HCT116 (cell line): ENCODE measurements around the gene HIPK2. TPM values are rescaled to one million over a fixed set of nuclear protein-coding genes. Genes with fewer than 3 reads are reported as not detected.

ENCODE experiments used
- ATAC-seq: fragments of 200-7000 bp; cut with Tn5 transposase; 2 replicates; pipeline ENCODE4 v1.9.1; 2020; ENCODE audit warnings: mild to moderate bottlenecking, moderate library complexity
- BruUV-seq: library from RNA; stranded (reverse); fragments of 400-500 nt; replicated peaks from 2 replicates; lab custom pipeline; 2021; lab: Mats Ljungman, UMichigan
- CTCF ChIA-PET: fragments of 300-600 bp; sonication (Branson Sonifier 250); formaldehyde crosslinking; loops from one replicate; lab custom pipeline; 2021; ENCODE audit warnings: antibody characterized with exemption; lab: Charles Lee
- POLR2A ChIA-PET: fragments of 300-600, 350-600 bp; sonication (Branson Sonifier 250); formaldehyde crosslinking; loops from one replicate; lab custom pipeline; 2021; ENCODE audit warnings: antibody characterized with exemption; lab: Charles Lee
- RAD21 ChIA-PET, 2 experiments: fragments of 300-600 bp; sonication (Branson Sonifier 250); formaldehyde crosslinking; loops; one replicate each; lab custom pipeline; 2023; ENCODE audit warnings: low total read pairs in 2 of 2; ENCODE audit not compliant: uncharacterized antibody in 2 of 2, unreplicated experiment in 2 of 2, low non-redundant PET in 1 of 2; lab: Charles Lee
- DNase-seq: peaks from one replicate; pipeline ENCODE4 v3.0.0-alpha.2; 2010; ENCODE audit warnings: low read depth, low spot score
- H2AFZ ChIP-seq: fragments of 200-600 bp; shearing (Covaris generic), sonication (generic); 2 replicates; pipeline ENCODE4 v1.6.1; 2017; ENCODE audit warnings: low read depth, mixed run types, mixed read lengths, antibody characterized with exemption, low read length; ENCODE audit not compliant: poor library complexity, severe bottlenecking
- H3K27ac ChIP-seq: 2 replicates; pipeline ENCODE4 v1.5.1; 2012; ENCODE audit warnings: low read depth, low read length
- H3K27me3 ChIP-seq: fragments of 200-600 bp; sonication (generic); 2 replicates; pipeline ENCODE4 v1.6.1; 2016; ENCODE audit warnings: mixed run types, low read length, mixed read lengths; ENCODE audit not compliant: insufficient read depth
- H3K36me3 ChIP-seq, 2 experiments: fragments of 200-500 bp in 1 of 2; fragments of 200-600 bp in 1 of 2; sonication (Bioruptor generic) in 1 of 2; sonication (generic) in 1 of 2; 2 replicates each; pipeline versions ENCODE4 v1.5.1 to v1.6.1; 2014 to 2016; ENCODE audit warnings: low read length in 2 of 2, inconsistent platforms in 1 of 2, mixed read lengths in 1 of 2, mixed run types in 1 of 2; ENCODE audit not compliant: insufficient read depth in 2 of 2, control insufficient read depth in 1 of 2
- H3K4me1 ChIP-seq, 2 experiments: fragments of 200-600 bp in 1 of 2; sonication (generic) in 1 of 2; 2 replicates each; pipeline versions ENCODE4 v1.5.1 to v1.6.1; 2012 to 2017; ENCODE audit warnings: low read length in 2 of 2, inconsistent platforms in 1 of 2, mild to moderate bottlenecking in 1 of 2, mixed read lengths in 1 of 2, mixed run types in 1 of 2, moderate library complexity in 1 of 2; ENCODE audit not compliant: insufficient read depth in 2 of 2, control insufficient read depth in 1 of 2
- H3K4me2 ChIP-seq: fragments of 200-600 bp; sonication (generic); 2 replicates; pipeline ENCODE4 v1.6.1; 2017; ENCODE audit warnings: mixed run types, low read length, mixed read lengths
- H3K4me3 ChIP-seq, 2 experiments: fragments of 200-600 bp in 1 of 2; sonication (generic) in 1 of 2; replicated peaks in 1 of 2; 2 replicates each; pipeline ENCODE4 v1.5.1; 2011 to 2016; ENCODE audit warnings: low read length in 2 of 2, control low read depth in 1 of 2, low read depth in 1 of 2, mild to moderate bottlenecking in 1 of 2, mixed read lengths in 1 of 2, mixed run types in 1 of 2
- H3K79me2 ChIP-seq: fragments of 200-600 bp; sonication (generic); 2 replicates; pipeline ENCODE4 v1.6.1; 2017; ENCODE audit warnings: mild to moderate bottlenecking, mixed run types, low read length, moderate library complexity, mixed read lengths; ENCODE audit not compliant: insufficient read depth
- H3K9ac ChIP-seq: fragments of 200-600 bp; sonication (generic); 2 replicates; pipeline ENCODE4 v1.6.1; 2016; ENCODE audit warnings: low read length, mixed read lengths
- H3K9me2 ChIP-seq: fragments of 200-600 bp; sonication (generic), shearing (Covaris generic); 2 replicates; pipeline ENCODE4 v1.6.1; 2017; ENCODE audit warnings: mixed run types, mild to moderate bottlenecking, moderate library complexity; ENCODE audit not compliant: insufficient read depth
- H3K9me3 ChIP-seq, 2 experiments: fragments of 200-500 bp in 1 of 2; fragments of 200-600 bp in 1 of 2; sonication (Bioruptor generic) in 1 of 2; sonication (generic) in 1 of 2; 2 replicates each; pipeline ENCODE4 v1.6.1; 2014 to 2017; ENCODE audit warnings: low read length in 2 of 2, mixed read lengths in 2 of 2, inconsistent platforms in 1 of 2, low read depth in 1 of 2, mild to moderate bottlenecking in 1 of 2, mixed run types in 1 of 2, moderate library complexity in 1 of 2; ENCODE audit not compliant: control insufficient read depth in 1 of 2, insufficient read depth in 1 of 2
- H4K20me1 ChIP-seq: fragments of 200-600 bp; sonication (generic), shearing (Covaris generic); 2 replicates; pipeline ENCODE4 v1.6.1; 2017; ENCODE audit warnings: mixed run types, mild to moderate bottlenecking, moderate library complexity; ENCODE audit not compliant: insufficient read depth
- POLR2A ChIP-seq: IDR thresholded peaks from 2 replicates; pipeline ENCODE4 v1.7.0; 2011; ENCODE audit warnings: borderline replicate concordance; ENCODE audit not compliant: insufficient read depth, insufficient read length; ENCODE audit errors: extremely low read depth
- TCF7L2 ChIP-seq: IDR thresholded peaks from 2 replicates; pipeline ENCODE4 v1.7.0; 2011; ENCODE audit warnings: borderline replicate concordance, inconsistent platforms; ENCODE audit not compliant: insufficient read depth, insufficient read length; ENCODE audit errors: extremely low read depth
- intact Hi-C: fragments of 100-400 bp; cut with micrococcal nuclease; formaldehyde crosslinking; loops from 2 replicates; pipeline ENCODE4 v1.10.0; 2022
- total RNA-seq: library from RNA; stranded (reverse); gene quantifications from one replicate; pipeline ENCODE4 v1.2.1, GENCODE V29; 2021; ENCODE audit not compliant: unreplicated experiment
- TF ChIP-seq, protein P1 (sequence below): IDR thresholded peaks from 2 replicates; pipeline ENCODE4 v1.6.1; 2011; ENCODE audit warnings: mild to moderate bottlenecking, low read length, moderate library complexity; ENCODE audit not compliant: insufficient replicate concordance; ENCODE audit errors: extremely low read depth

The HIPK2 gene
- total RNA-seq, 1 experiment from 2014 or later, result 49.5 TPM

DNA sequence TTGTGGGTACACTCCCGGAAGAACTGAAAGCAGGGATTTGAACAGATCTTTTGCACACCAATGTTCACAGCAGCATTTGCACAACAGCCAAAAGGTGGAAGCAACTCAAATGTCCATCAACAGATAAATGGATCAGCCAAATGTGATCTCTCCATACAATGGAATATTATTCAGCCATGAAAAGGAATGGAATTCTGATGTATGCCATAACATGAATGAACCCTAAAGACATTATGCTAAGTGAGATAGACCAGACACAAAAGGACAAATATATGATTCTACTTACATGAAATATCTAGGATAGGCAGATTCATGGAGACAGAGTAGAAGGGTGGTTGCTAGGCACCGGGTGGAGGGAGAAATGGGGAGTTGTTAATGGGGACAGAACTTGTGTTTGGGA, 217.6 kb downstream of the HIPK2 start:
- Histone ChIP-seq H3K4me3 (no peak overlapping the region), H3K9me2 (no peaks in the 10 kb centered on the region), H3K4me1 (no peaks in the 10 kb centered on the region), H3K27me3 (no peaks in the 10 kb centered on the region), H3K4me2 (no peak overlapping the region), H4K20me1 (no peaks in the 10 kb centered on the region), H3K27ac (no peak overlapping the region), H3K9me3 (no peaks in the 10 kb centered on the region), H3K9ac (no peak overlapping the region), H3K79me2 (no peaks in the 10 kb centered on the region), H3K36me3 (no peaks in the 10 kb centered on the region), H2AFZ (no peak overlapping the region)
- POLR2A ChIA-PET, result no interaction called here
- no peak for TF ChIP-seq POLR2A
- TF ChIP-seq, protein P1, sequence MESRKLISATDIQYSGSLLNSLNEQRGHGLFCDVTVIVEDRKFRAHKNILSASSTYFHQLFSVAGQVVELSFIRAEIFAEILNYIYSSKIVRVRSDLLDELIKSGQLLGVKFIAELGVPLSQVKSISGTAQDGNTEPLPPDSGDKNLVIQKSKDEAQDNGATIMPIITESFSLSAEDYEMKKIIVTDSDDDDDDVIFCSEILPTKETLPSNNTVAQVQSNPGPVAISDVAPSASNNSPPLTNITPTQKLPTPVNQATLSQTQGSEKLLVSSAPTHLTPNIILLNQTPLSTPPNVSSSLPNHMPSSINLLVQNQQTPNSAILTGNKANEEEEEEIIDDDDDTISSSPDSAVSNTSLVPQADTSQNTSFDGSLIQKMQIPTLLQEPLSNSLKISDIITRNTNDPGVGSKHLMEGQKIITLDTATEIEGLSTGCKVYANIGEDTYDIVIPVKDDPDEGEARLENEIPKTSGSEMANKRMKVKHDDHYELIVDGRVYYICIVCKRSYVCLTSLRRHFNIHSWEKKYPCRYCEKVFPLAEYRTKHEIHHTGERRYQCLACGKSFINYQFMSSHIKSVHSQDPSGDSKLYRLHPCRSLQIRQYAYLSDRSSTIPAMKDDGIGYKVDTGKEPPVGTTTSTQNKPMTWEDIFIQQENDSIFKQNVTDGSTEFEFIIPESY, result no peak
- CTCF ChIA-PET, result no interaction called here
- RAD21 ChIA-PET, result no interaction called here
- intact Hi-C loops, result no loop called here
- ATAC-seq (no peak), DNase-seq (no peak)
- no TSS peak for BruUV-seq

GRCh38 chr7:139559364-139560105, 218.3 kb downstream of the HIPK2 start:
- TF ChIP-seq TCF7L2, result no peak
- BruUV-seq, result no TSS peak
- DNase-seq (no peak), ATAC-seq (no peak)
- H3K9ac ChIP-seq, result no peak overlapping the region
- H3K9me3 ChIP-seq, result no peaks in the 10 kb centered on the region
- H3K27ac ChIP-seq, result no peak overlapping the region
- H3K9me2 ChIP-seq, result no peaks in the 10 kb centered on the region
- no peak overlapping the region for H3K4me3 ChIP-seq
- no peaks in the 10 kb centered on the region for H3K4me1 ChIP-seq
- CTCF ChIA-PET, result no interaction called here
- H3K4me2 ChIP-seq, result no peak overlapping the region
- H3K36me3 ChIP-seq, result no peaks in the 10 kb centered on the region
- intact Hi-C loops, result no loop called here
- H4K20me1 ChIP-seq, result no peaks in the 10 kb centered on the region
- no peaks in the 10 kb centered on the region for H3K27me3 ChIP-seq
- H3K79me2 ChIP-seq, result no peaks in the 10 kb centered on the region
- RAD21 ChIA-PET, result no interaction called here
- no peak overlapping the region for H2AFZ ChIP-seq
- POLR2A ChIA-PET, result no interaction called here
